Natural killer cell treated with Interleukin-12 subunit alpha and Interleukin-12 subunit beta and Interleukin-15 and Interleukin-18, amount 100 ng/mL, for 72 hours (primary cell): ENCODE measurements around the gene TSC22D3. TPM values are rescaled to one million over a fixed set of nuclear protein-coding genes. Genes with fewer than 3 reads are reported as not detected.

Experiments
- ATAC-seq, 2 donors: fragments of 150-1000 bp; cut with Tn5 transposase in 1 of 2; sonication (Bioruptor Pico), chemical (Tn5 transposase) in 1 of 2; 2 replicates each; pipeline ENCODE4 v1.10.0; 2021
- DNase-seq: peaks from one replicate; pipeline ENCODE4 v3.0.0; 2022; ENCODE audit warnings: low spot score
- H3K27ac Mint-ChIP-seq, 2 donors: 1 replicate in 1 of 2; 2 replicates in 1 of 2; pipeline ENCODE4 v1.8.0; 2022; ENCODE audit warnings: mixed read lengths in 2 of 2, mild to moderate bottlenecking in 1 of 2, moderate library complexity in 1 of 2
- H3K27me3 Mint-ChIP-seq, 2 donors: 1 replicate in 1 of 2; 2 replicates in 1 of 2; pipeline ENCODE4 v1.8.0; 2022; ENCODE audit warnings: mixed read lengths in 2 of 2
- H3K36me3 Mint-ChIP-seq: one replicate; pipeline ENCODE4 v1.8.0; 2022; ENCODE audit warnings: mixed read lengths
- H3K4me1 Mint-ChIP-seq, 2 donors: 1 replicate in 1 of 2; 2 replicates in 1 of 2; pipeline ENCODE4 v1.8.0; 2022; ENCODE audit warnings: low read depth in 2 of 2, mixed read lengths in 2 of 2, mild to moderate bottlenecking in 1 of 2
- H3K4me3 Mint-ChIP-seq: one replicate; pipeline ENCODE4 v1.8.0; 2022; ENCODE audit warnings: mixed read lengths
- H3K9me3 Mint-ChIP-seq: 2 replicates; pipeline ENCODE4 v1.8.0; 2022; ENCODE audit warnings: mixed read lengths
- total RNA-seq, 2 donors: library from RNA; stranded (reverse); gene quantifications; one replicate each; pipeline ENCODE4 v1.2.3, GENCODE V29; 2022

TSC22D3 gene
- total RNA-seq, 2 donors from 2014 or later = 8.6 to 20.3 TPM

DNA sequence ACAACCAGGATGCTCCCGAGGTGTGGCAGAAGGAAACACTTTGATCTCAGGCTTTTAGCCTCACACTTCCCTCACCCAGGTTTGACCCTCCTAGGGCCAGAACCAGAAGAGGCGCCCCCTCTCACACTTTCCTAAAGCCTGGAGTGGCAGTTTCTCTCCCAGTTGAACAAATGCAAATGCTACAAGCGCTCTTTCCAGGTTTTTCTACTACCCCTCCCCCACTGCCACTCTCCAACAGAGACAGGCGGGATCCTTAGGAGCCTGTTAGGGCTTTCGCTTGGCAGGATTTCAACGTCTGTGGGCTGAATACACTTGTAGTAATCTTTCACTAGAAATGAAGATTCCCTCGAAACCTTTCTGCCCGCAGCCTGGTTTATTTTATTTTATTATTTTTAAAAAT is 2.4 kb downstream of the TSC22D3 start:
- H3K36me3 Mint-ChIP-seq = no peaks in the 10 kb centered on the region
- no peak for ATAC-seq
- H3K4me3 Mint-ChIP-seq = no peak overlapping the region

DNA sequence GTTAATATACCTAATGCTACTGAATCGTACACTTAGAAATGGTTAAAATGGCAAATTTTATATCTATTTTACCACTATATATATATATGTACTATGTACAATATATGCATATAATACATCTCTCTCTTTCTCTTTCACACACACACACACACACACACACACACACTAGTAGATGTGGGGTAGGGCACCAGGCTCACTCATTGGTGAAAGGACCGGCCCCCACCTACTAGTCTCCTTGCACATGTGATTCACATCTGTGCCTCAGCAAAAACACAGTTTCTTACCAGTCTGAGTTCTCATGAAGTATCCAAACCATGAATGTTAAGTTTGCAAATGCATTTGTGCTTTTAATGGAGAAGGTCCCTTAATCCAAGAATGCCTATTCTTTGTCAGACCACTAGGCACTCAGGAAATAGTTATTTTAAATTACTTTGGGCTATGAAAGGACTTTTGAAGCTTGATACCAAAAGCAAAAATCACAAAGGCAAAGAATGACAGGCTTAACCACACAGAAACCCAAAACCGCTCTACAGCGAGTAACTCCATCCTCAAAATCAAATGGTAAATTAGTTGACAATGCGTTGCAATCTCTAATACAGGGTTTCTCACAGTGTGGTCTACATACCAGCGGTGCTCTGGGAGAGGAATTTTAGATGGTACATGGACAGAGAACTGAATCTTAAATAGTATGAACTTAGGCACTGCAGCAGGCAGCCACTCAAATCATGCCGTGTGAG is 5.8 kb downstream of the TSC22D3 start:
- Mint-ChIP-seq H3K4me3 (no peak overlapping the region), H3K36me3 (no peaks in the 10 kb centered on the region), H3K27me3 (peaks cover 0 to 8% of the 10 kb centered on the region in 2 donors), H3K4me1 (no peaks in the 10 kb centered on the region), H3K27ac (no peak overlapping the region), H3K9me3 (no peaks in the 10 kb centered on the region)
- DNase-seq (no peak), ATAC-seq (no peak)

More for the DNA sequence above, 2.4 kb downstream of the TSC22D3 start:
- Mint-ChIP-seq H3K9me3 (no peaks in the 10 kb centered on the region), H3K27ac (no peak overlapping the region), H3K27me3 (peaks cover 0 to 17% of the 10 kb centered on the region in 2 donors), H3K4me1 (peaks cover 10 to 13% of the 10 kb centered on the region in 2 donors)
- DNase-seq = no peak

DNA sequence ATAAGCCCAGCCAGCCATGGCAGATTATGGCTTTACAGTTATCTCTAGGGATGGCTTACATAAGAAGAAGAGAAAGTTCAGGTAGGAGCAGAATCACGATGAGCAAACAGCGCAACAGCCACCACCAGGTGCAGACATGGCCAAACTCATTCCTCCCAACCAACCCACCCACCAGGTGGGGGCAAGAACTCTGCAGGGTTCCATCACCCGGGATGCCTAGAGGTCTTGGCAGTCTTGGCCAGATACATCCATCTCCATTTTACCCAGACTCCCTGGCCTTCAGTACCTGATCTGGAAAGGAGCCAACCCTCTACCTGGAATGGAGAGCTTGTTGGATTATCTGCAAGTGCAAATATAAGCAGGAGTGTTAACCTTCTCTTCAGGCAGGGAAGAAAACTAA is 7.5 kb downstream of the TSC22D3 start:
- Mint-ChIP-seq H3K4me3 (no peak overlapping the region), H3K9me3 (no peaks in the 10 kb centered on the region), H3K36me3 (no peaks in the 10 kb centered on the region), H3K4me1 (no peaks in the 10 kb centered on the region), H3K27me3 (peaks cover 0 to 7% of the 10 kb centered on the region in 2 donors), H3K27ac (no peak overlapping the region)
- no peak for ATAC-seq
- DNase-seq = no peak

DNA sequence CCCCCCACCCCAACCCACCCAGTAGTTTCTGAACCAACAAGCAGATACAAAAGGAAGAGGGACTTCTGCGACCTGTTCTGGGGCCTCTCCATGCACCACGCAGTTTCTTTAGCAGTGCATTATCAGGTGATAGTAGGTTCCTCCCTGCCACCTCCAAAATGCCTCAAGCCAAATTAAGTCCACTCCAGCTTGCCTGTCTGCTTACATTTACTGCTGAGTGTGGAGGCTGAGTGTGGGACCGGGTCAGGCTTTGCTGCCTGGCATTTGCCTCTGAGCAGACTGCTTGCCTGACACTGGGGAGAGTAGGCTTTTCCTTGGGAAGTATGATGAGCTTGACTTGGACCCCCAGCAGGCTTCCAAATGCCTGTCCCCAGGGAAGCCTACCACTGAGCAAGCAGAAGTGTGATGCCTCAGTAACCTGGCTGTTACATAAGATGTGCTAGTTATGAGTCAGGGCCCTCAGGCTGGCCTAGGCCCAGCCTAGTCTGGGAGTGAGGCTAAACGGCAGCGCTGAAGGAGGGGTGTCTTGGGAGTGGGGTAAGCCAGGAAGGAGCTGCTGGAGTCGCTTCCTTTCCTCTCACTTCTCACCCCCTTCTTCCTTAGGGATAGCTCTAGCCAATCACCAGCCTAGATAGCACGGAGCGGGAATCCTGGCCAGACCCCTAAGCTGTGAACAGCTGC is 9.0 kb downstream of the TSC22D3 start:
- peaks cover 0 to 12% of the 10 kb centered on the region in 2 donors for H3K27me3 Mint-ChIP-seq
- H3K4me3 Mint-ChIP-seq = no peak overlapping the region
- H3K36me3 Mint-ChIP-seq = no peaks in the 10 kb centered on the region
- DNase-seq (no peak), ATAC-seq (peak in 1 of 2 donors; percentile 52)
- no peaks in the 10 kb centered on the region for H3K9me3 Mint-ChIP-seq
- no peak overlapping the region for H3K27ac Mint-ChIP-seq
- H3K4me1 Mint-ChIP-seq = no peaks in the 10 kb centered on the region

DNA sequence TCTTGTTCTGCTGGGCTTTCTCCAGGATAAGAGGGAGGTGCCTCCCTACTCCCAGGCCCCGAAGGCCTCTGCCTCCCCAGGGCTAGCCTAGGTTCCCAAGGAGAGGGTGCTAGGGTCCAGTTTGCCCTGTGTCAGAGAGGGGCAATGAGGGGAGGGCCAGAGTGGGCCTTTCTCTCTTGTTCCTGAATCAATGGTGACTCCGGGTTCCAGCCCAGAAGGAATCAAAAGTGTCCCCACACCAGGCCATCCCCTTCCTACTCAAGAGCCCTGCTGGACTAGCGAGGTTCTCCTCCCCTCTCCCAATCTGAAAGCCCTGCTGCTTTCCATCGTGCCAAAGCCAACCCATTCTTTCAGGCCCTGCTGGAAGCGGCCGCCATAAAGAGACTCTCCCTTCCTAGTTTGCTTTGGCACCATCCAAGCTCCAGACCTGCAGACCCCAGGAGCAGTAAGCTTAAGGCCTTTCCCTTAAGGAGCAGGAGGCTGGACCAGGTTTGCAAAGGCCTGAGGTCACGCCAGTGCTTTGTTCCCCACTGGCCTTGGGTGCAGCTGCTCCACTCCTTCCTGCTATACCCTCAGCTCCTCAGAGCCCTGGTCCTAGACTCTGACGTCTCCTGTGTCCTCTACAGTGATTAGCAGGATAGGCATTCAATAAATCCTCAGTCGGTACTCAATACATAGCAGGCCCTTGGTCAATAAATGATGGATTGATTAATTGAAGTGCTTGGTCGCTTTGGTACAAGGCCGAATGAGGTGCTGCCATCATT is 10.6 kb downstream of the TSC22D3 start:
- ATAC-seq (no peak), DNase-seq (no peak)
- Mint-ChIP-seq H3K4me3 (no peak overlapping the region), H3K4me1 (no peaks in the 10 kb centered on the region), H3K9me3 (no peaks in the 10 kb centered on the region), H3K27ac (no peak overlapping the region), H3K27me3 (peaks cover 0 to 14% of the 10 kb centered on the region in 2 donors), H3K36me3 (no peaks in the 10 kb centered on the region)

DNA sequence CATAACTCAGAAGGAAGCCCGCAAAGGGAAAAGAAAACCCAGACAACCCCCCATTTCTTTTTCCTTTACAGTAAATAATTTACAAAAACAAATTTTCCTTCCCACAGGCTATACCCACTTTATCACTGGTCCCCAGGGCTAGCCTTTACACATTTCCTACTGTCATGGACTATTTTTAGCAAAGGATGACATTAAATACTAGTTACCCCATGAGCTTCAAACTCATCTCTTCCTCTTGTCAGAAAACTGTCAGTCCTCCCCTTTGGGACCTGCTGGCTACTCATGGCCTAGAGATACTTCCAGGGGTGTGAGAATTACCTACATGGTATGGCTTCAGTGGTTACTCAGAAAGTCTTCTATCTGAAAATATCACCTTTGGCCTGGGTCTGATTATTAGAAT is 11.9 kb downstream of the TSC22D3 start:
- H3K4me1 Mint-ChIP-seq = no peaks in the 10 kb centered on the region
- no peak overlapping the region for H3K4me3 Mint-ChIP-seq
- ATAC-seq = no peak
- no peak for DNase-seq
- no peaks in the 10 kb centered on the region for H3K36me3 Mint-ChIP-seq
- H3K27ac Mint-ChIP-seq = peak overlapping the region in 1 of 2 donors; percentile 32
- H3K27me3 Mint-ChIP-seq = peaks cover 0 to 20% of the 10 kb centered on the region in 2 donors
- H3K9me3 Mint-ChIP-seq = no peaks in the 10 kb centered on the region

DNA sequence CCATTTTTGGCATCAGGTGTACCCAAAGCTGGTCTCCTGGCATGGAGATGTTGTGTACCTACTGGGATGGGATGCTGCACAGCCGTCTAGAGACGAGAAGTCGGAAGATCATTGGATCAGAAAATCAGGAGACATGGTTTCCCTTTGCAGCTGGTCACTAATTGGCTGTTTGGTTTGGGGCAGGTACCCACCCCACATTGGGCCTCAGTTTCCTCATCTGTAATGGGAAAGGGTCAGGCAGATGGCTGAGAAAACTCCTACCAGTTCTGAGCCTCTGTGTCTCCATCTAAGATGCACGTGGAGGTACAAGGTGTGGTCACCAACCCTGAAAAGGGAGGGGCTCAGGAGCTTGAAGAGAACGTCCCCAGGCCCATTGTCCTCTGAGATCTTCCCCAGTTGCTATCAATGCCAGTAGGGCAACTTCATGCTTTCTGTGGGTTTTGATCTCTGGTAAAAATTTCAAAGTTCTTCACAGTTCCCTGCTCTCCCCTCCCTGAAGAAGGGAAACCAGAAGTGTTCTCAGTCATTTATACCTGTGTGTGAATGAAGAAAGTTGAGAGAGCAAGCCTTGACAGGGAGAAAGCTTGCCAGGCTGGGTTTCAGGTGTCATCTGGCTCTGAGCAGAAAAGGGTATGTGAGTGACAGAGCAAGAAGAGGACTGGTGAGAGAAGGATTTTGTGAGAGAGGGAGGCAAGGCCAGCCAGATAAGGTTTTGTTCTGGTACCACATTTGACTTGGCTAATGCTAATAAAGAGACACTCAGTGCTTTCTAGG is 15.1 kb downstream of the TSC22D3 start:
- DNase-seq = no peak
- H3K36me3 Mint-ChIP-seq = no peaks in the 10 kb centered on the region
- no peak overlapping the region for H3K4me3 Mint-ChIP-seq
- no peak for ATAC-seq
- H3K27ac Mint-ChIP-seq = no peak overlapping the region
- peaks cover 0 to 4% of the 10 kb centered on the region in 2 donors for H3K4me1 Mint-ChIP-seq
- H3K27me3 Mint-ChIP-seq = peaks cover 0 to 20% of the 10 kb centered on the region in 2 donors
- H3K9me3 Mint-ChIP-seq = no peaks in the 10 kb centered on the region

DNA sequence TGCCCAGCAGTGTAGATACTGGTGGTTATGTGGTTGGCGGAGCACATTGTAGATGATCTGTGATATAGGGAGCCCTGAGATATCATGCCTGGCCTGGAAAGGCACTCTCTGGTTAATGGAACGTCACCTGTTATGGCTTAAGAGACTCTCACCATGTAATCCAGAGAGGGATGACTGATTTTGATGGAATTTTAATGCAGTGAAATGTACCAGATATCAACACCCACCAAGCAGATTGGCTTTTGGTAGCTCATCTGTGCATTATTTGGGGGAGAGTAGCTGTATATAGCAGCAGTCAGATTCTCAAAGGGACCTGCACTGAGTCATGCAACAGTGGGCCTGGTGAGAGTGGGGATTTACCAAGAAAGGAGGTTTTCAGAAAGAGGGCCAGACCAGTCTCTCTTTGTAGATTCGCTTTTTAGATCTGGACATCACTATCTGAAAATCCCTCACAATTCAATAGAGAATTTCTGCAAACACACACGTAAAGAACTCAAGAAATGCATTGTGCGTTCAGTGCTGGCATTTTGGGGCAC is 17.3 kb downstream of the TSC22D3 start:
- Mint-ChIP-seq H3K4me1 (peaks cover 0 to 4% of the 10 kb centered on the region in 2 donors), H3K27ac (no peak overlapping the region), H3K9me3 (no peaks in the 10 kb centered on the region), H3K27me3 (peaks cover 0 to 13% of the 10 kb centered on the region in 2 donors), H3K36me3 (no peaks in the 10 kb centered on the region), H3K4me3 (no peak overlapping the region)
- ATAC-seq (no peak), DNase-seq (no peak)

DNA sequence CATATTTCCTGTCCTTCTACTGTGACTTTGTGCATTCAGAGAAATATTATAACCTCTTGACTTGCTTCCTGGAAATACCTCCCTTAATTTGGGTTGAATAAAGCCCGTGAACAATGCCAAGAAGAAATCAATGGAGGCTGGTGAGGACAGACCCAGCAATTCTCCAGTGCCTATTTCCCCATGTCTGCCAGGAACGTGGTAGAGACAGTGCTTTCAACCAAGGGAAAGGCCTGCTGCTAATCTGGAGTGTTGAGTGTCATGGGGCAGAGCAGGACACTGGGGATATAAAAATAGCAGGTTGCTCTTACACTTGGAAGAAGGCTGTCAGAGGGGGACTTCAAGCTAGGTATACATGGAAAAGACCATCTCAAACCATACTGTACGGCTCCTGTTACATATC is 19.9 kb downstream of the TSC22D3 start:
- Mint-ChIP-seq H3K27me3 (peaks cover 0 to 6% of the 10 kb centered on the region in 2 donors), H3K9me3 (no peaks in the 10 kb centered on the region), H3K4me3 (no peak overlapping the region), H3K27ac (no peak overlapping the region), H3K4me1 (peaks cover 0 to 4% of the 10 kb centered on the region in 2 donors), H3K36me3 (no peaks in the 10 kb centered on the region)
- ATAC-seq = no peak
- DNase-seq = peak; percentile 32

DNA sequence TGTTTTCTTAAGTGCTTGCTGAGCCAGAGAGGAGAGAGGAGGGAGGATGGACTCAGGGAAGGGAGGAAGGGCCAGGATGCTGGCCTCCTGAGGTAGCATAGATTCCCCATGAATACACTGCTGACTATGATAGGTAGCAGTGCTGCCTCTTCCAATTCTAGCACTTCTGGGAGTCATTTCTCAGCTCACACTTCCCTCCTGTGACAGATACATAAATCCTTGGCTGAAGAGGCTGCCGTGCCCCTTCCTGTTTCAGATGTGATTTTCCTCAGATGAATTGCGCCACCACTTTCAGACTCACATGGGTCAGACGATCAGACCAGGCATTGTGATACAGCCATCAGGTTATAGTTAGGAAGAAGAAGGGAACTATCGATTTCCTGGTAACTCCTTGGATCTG is 22.4 kb downstream of the TSC22D3 start:
- DNase-seq = peak; percentile 47
- Mint-ChIP-seq H3K27ac (no peak overlapping the region), H3K36me3 (no peaks in the 10 kb centered on the region), H3K9me3 (no peaks in the 10 kb centered on the region), H3K4me1 (peaks cover 0 to 4% of the 10 kb centered on the region in 2 donors), H3K4me3 (no peak overlapping the region), H3K27me3 (no peaks in the 10 kb centered on the region)
- ATAC-seq = no peak

DNA sequence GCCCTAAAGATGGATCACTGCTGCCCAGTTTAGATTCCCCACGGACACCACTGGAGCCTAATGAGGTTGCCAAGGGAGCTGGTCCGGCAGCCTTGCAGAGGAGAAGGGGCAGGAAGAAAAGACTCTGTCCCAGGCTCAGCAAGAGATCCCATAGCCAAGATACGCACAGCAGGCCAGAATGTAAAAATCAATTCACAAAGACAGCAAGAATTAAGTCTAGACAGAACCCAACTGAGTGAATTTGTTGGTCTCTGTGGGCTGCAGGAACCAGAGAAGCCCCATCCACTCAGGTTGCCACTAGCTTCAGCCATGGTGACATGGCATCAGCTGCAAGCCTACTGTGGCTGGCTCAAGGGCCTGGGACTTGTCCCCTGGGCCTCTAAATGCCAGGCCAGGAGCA is 22.9 kb downstream of the TSC22D3 start:
- Mint-ChIP-seq H3K27me3 (no peaks in the 10 kb centered on the region), H3K9me3 (no peaks in the 10 kb centered on the region), H3K4me3 (no peak overlapping the region), H3K36me3 (no peaks in the 10 kb centered on the region), H3K27ac (no peak overlapping the region), H3K4me1 (peaks cover 0 to under 1% of the 10 kb centered on the region in 2 donors)
- no peak for ATAC-seq
- no peak for DNase-seq

DNA sequence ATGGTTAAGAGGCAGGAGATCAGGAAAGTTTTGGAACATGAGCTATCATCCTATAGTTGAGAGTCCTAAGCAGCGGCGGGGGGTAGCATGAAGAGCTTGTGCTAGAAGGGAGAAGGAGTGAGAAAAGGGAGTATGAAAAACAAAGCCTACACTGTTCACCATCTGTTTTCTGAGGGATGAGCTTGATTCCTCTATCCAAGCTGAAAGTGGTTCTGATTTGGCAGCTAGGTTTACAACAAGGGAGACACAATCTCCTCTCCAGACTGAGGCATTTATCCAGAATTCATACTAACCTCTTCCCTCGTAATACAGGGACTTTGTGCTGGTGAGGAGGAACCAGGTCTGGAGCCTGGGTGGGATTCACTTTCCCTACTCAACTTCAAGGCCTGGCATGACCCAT is 23.5 kb downstream of the TSC22D3 start:
- Mint-ChIP-seq H3K9me3 (no peaks in the 10 kb centered on the region), H3K36me3 (no peaks in the 10 kb centered on the region), H3K4me3 (no peak overlapping the region), H3K4me1 (no peaks in the 10 kb centered on the region), H3K27ac (no peak overlapping the region), H3K27me3 (no peaks in the 10 kb centered on the region)
- DNase-seq (peak; percentile 15), ATAC-seq (no peak)

DNA sequence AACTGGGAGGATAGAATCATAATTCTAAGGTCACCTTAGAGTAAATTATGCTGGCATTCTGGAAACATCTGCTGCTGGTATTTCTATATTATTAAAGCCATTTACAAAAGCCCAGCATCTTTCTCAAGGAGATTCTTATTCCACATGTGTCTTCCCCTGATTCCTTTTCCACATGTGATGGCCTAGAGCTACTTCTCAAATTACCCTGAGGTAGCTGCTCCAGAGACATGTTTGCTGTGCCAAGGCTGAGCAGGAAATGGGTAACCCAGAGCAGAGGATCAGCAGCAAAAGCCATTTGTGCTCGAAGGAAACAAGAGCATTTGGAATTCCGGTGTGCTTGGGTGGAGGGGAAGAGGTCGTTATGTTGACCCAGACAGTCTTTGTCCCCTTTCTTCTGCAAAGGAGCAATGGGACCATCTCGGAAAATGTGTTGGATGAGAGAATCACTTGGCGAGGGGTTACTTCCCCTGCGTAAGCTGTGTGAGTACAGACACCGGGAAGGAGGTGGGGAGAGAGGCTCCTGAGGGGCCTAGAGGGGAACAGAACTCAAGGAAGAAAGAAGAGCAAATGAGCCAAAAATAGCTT is 24.6 kb downstream of the TSC22D3 start:
- DNase-seq (peak; percentile 26), ATAC-seq (no peak)
- Mint-ChIP-seq H3K36me3 (no peaks in the 10 kb centered on the region), H3K27me3 (no peaks in the 10 kb centered on the region), H3K4me3 (no peak overlapping the region), H3K27ac (no peak overlapping the region), H3K4me1 (no peaks in the 10 kb centered on the region), H3K9me3 (no peaks in the 10 kb centered on the region)
